HG03139 (cell line): Measurements from ENCODE around the gene AHNAK2.

ENCODE experiments used
- ATAC-seq: cut with Tn5 transposase; IDR thresholded peaks from one replicate; pipeline ENCODE4 v1.9.1; 2021; ENCODE audit not compliant: unreplicated experiment

Gene AHNAK2

DNA sequence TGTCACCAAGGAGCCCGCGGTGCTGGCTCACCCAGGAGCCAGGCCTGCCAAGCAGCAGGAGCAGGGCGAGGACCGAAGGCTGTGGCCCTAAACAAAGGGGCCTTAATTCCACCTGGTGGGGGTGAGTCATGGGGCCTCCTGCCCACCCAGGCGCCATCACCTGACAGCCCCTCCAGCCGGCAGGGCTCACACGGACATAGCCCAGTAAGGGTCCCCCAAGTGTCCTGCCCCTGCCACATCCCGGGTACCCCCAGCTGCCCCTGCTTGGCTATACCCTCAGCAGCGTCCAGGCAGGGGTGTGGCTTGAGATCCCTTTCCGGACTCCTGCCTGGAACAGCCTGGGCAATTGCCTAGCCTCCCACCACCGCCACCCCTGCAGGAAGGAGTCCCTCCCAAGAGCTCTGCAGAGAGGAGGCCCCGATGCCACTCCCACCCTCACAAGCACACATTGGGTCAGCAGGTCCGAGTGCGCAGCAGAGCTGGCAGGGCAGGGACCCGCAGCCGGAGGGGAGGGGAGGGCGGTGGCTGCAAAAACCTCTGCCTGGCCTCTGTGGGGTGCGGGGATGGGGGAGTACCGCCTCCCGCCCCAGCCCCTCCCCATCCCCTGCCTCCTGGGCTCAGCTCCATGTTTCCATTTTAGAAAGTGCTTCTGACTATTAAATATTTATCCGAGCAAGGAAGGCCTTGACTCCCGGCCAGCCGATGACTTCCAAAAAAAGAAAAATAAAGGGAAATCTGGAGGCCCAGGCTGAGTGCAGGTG lies 4.6 kb downstream of the AHNAK2 start:
- ATAC-seq: no peak

DNA sequence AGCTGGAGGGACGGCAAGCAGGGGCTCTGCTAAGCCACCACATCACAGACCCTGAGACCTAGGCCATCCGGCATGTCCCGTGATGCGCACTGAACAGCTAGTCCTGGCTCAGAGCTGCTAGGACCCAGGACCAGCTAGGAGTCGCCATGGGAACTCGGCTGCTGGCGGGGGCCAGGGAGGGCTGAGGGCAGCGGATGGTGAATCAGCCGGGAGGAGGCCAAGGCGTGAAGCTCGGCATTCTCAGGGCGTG lies 5.1 kb downstream of the AHNAK2 start:
- ATAC-seq: no peak

DNA sequence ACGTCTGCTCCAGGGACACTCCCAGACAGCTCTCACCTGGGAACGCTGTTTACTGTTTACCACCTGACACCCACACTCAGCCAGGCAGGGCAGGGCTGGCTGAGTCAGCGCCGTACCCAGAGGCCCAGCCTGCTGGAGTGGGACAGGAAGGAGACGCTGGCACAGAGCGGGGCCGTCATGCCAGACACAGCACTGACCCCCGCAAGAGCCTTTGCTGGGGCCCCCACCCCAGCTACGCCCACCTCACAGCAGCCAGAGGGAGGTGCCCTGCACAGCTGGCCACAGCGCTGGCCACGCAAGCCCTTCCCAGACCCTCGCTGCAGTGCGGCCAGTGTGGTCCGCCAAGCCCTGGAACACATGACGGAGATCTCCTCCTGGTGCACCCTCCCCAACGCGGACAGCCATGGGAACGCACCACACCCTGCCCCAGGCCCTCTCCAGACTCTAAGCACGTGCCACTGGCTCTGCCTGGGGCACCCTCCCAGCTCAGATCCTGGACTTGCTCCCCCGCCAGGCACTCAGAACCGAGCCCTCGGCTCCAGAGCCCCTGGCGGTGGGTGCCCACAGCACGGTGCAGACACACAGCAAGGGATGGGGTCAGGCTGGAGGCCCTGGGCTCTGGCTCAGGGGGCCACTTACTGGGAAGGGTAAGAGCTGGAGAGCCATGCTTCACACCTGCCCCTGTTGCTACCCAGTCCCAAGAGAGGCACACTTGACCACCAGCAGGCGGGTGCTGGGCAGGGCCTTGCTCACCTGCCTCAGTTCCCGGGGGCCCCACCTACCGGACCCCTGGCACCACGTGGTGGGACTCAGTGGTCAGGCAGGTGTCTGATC lies 5.7 kb downstream of the AHNAK2 start:
- ATAC-seq: no peak

DNA sequence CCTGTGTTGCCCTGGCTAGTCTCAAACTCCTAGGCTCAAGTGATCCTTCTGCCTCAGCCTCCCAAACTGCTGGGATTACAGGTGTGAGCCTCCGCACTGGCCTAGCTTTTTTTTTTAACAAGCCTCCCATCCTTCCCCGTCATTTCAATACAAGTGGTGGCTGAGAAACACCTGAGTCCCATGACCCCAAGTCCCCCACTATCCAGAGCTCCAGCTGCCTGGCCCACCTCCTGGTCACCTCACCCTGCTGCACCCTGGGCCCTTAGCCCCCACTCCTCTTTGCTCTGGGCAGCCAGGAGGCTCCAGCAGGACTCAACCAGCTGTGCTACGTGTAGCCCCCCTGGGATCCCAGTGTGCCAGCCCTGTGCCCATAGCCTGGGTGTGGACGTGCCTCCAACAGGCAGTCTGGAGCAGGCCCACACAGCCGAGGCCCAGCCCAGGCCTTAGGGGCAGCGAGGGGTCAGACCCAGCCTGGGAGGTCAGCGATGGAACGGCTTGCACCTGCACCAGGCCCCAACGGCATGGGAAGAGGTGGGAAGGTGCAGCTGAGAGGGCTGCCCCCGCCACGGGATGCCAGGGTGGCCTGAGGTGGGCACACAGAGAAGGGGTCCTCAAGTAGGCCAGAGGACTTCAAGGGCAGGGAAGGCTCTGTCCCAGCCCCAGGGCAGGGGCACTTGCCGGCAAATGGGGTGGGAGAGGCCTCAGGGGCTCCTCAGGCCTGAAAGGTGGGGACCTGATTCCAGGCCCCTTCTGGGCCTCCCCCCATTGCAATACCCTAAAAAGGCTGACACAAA lies 6.5 kb downstream of the AHNAK2 start:
- no peak for ATAC-seq

DNA sequence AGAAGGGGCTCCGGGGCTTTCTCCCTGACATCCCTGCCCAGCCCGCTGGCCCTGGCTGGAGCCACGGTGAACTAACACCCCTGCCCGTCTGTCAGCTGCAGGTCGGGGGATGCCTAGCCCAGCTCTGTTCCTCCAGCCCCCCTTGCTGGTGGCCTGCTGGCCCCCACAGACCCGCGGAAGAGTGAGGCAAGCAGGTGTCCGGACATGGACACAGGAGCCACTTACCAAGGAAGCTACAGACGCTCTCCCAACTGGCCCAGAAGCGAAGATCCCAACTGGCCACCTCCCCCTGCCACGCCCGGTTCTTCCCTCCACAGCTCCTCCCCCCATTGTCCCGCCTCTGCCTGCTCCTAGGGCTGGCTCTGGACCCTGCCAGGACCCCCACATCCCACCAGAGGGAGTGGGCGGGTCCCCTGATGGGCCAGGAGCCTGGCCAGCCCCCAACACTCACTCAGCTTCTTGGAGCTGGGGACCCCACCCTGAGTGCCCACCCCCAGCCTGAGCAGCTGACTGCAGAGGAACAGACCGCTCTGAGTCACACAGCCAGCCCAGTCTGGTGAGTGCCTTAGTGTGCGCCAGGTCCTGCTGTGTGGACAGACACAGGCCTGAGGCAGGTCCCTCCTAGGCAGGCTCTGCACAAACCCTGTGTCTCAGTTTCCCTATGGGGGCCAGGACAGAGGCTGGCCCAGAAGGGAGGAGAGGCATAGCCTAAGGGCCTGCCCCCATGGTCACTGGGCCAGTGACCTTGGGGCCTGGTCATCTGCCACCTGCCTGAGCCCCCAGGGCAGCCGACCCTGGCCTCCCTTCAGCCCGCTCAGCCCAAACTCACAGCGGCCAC lies 7.7 kb downstream of the AHNAK2 start:
- ATAC-seq: no peak

DNA sequence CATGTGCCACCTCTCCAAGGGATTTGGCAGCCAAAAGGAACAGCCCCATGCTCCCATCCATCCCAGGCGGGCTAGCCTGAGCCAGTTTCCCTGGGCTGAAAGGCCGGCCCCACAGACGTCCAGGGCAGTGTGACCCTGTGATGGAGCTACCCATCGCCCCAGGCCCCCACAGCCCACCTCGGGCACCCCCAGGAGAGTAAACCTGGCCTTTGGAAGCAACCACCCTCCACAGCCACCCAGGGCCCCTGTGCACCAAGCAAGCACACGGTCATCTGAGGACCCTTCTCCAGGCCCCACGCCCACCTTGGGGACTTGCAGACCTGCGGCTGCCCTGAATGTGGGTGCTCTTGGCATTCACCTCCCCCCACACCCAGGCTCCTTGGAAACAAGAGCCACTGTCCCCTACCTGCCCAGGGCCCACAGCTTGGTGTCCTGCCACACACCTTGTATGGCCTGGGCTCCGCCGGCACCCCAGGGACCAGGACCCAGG lies 8.4 kb downstream of the AHNAK2 start:
- no peak for ATAC-seq

GRCh38 chr14:104968541-104969401 lies 9.4 kb downstream of the AHNAK2 start:
- no peak for ATAC-seq

DNA sequence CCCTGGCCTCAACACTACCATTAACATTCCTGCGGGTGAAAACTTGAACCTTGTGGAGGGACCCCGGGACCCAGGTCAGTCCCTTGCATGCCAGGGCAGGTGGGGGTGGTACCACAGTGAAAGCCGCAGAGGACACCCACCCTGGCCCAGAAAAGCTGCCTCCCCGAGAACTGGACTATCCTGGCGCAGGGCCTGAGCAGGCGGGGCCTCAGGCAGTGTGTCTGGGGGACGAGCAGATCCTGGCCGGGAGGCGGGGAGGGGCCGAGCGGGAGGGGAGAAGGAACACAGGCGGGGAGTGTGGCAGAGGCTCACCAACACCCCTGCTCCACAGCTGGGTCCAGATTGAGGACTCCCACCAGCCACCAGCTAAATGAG lies 10.0 kb downstream of the AHNAK2 start:
- ATAC-seq: no peak

GRCh38 chr14:104967386-104968152 lies 10.6 kb downstream of the AHNAK2 start:
- no peak for ATAC-seq

DNA sequence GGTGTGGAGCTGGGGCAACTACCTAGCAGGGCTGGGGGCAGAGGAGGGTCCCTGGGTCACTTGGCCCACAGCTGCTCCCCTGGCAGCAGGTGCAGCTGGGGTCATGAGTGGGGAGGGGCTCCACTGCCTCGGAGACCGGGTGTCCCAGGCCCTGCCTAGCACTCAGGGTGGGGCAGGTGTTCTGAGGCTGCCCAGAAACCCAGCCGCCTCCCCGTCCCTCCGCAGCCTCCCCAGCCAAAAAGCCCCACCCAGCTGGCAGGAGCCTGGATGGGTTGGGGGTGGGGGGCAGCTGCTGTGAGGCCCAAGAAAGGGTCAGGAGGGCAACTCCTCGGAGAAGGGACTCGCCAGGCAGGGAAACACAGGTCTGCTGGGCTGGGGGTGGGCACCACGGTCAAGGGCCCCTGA lies 11.2 kb downstream of the AHNAK2 start:
- ATAC-seq: no peak

DNA sequence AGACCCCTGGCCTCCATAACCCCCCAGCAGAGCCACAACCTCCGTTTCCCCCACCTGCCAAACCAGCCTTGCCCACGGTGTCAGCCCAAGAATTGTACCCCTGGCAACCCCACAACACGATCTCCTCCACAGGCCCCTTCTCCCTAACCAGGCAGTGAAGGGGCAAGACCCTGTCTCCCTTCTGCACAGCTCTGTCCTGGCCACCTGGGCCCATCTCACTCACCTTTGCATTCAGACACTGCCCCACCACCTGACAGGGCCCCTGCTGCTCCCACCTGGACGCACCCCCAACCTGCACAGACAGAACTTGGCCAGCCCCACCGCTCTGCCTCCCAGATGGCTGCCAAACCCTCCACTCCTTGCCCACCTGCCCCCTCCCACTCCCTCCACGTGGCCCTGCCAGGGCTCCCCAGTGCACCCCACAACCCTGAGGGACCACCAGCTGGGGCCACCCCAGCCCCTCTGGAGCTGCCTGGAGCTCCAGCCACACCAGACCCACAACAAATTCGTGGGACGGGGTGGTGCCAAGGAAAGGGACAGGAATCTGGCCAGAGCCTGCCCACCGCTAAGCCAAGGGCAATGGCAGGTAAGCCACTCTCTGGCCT lies 11.8 kb downstream of the AHNAK2 start:
- ATAC-seq: no peak

- ATAC-seq: no peak
Observed at GRCh38 chr14:104965561-104966231, 12.5 kb downstream of the AHNAK2 start.

DNA sequence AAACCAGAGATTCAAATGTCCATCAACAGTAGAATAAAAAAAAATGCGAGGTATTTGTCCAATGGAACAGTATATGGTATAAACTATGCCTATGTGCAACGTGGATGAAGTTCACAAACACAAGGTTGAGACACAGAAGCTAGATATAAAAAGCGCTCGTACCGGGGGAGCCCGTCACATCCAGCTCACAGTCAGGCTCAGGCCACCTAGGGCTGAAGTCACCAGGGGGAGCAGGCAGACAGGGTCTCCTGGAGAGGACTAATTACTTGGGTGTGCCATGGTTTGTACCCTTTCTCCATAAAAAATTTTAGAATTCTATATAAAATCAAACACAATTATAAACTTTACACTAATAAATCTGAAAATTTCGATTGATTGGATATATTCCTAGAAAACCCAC lies 13.6 kb downstream of the AHNAK2 start:
- ATAC-seq: no peak

- no peak for ATAC-seq
Observed at GRCh38 chr14:104957146-104958113, 20.7 kb downstream of the AHNAK2 start.

GRCh38 chr14:104956290-104956890 lies 21.8 kb downstream of the AHNAK2 start:
- no peak for ATAC-seq

GRCh38 chr14:104955396-104955770 lies 22.8 kb downstream of the AHNAK2 start:
- no peak for ATAC-seq
